HepG2 (cell line): ENCODE data around the gene ACTR6. TPM values are rescaled to one million over a fixed set of nuclear protein-coding genes. Genes with fewer than 3 reads are reported as not detected.

Experiments
- ARNT2 ChIP-seq: sonication (generic); formaldehyde crosslinking; IDR thresholded peaks from 2 replicates; pipeline ENCODE4 v1.8.0; 2022; ENCODE audit warnings: mild to moderate bottlenecking, low read depth, missing genetic modification reagents, moderate library complexity
- ATF7 ChIP-seq, 2 experiments: fragments of 450-650 bp in 1 of 2; sonication (generic) in 1 of 2; formaldehyde crosslinking in 1 of 2; IDR thresholded peaks; 2 replicates each; pipeline versions ENCODE4 v1.4.0 to v1.6.1; 2016 to 2020; ENCODE audit warnings: antibody characterized with exemption in 1 of 2, mild to moderate bottlenecking in 1 of 2, missing genetic modification reagents in 1 of 2
- HDAC1 ChIP-seq: sonication (generic); formaldehyde crosslinking; IDR thresholded peaks from 2 replicates; pipeline ENCODE4 v1.5.1; 2020; ENCODE audit warnings: mild to moderate bottlenecking, missing genetic modification reagents
- HNF4A ChIP-seq: sonication (generic); formaldehyde crosslinking; IDR thresholded peaks from 2 replicates; pipeline ENCODE4 v1.4.0; 2020; ENCODE audit warnings: missing genetic modification reagents
- JARID2 ChIP-seq: sonication (generic); formaldehyde crosslinking; IDR thresholded peaks from 2 replicates; pipeline ENCODE4 v1.8.1; 2023; ENCODE audit warnings: missing genetic modification reagents, inconsistent platforms; ENCODE audit not compliant: insufficient replicate concordance
- KDM1A ChIP-seq: IDR thresholded peaks from 2 replicates; pipeline ENCODE4 v1.6.1; 2016; ENCODE audit warnings: missing compliant biosample characterization
- PHF8 ChIP-seq: sonication (generic); formaldehyde crosslinking; IDR thresholded peaks from 2 replicates; pipeline ENCODE4 v1.5.0; 2020; ENCODE audit warnings: missing genetic modification reagents
- PREB ChIP-seq: sonication (generic); formaldehyde crosslinking; IDR thresholded peaks from 2 replicates; pipeline ENCODE4 v1.4.0; 2020; ENCODE audit warnings: missing genetic modification reagents
- RAD21 ChIP-seq: fragments of 450-650 bp; formaldehyde crosslinking; IDR thresholded peaks from 2 replicates; pipeline ENCODE4 v1.5.0; 2020; ENCODE audit warnings: mild to moderate bottlenecking
- RBFOX2 ChIP-seq: fragments of 200-400 bp; formaldehyde crosslinking; IDR thresholded peaks from 2 replicates; pipeline ENCODE4 v1.6.1; 2017; ENCODE audit warnings: low read depth, mild to moderate bottlenecking, low read length
- RFX5 ChIP-seq: IDR thresholded peaks from 2 replicates; pipeline ENCODE4 v1.6.1; 2011; ENCODE audit warnings: low read depth, low read length, improper control_type of control experiment
- SRSF1 ChIP-seq: fragments of 200-400 bp; formaldehyde crosslinking; optimal IDR thresholded peaks from 2 replicates; pipeline ENCODE3; 2017; ENCODE audit warnings: mild to moderate bottlenecking, low read depth, low read length, moderate library complexity
- THAP11 ChIP-seq: IDR thresholded peaks from 2 replicates; pipeline ENCODE4 v1.6.1; 2016; ENCODE audit warnings: missing biosample characterization, missing genetic modification reagents
- ZC3H13 ChIP-seq: sonication (generic); formaldehyde crosslinking; IDR thresholded peaks from 2 replicates; pipeline ENCODE4 v1.8.1; 2023; ENCODE audit warnings: mild to moderate bottlenecking, missing genetic modification reagents, moderate library complexity
- ZNF20 ChIP-seq: sonication (generic); formaldehyde crosslinking; IDR thresholded peaks from 2 replicates; pipeline ENCODE4 v1.4.0; 2020; ENCODE audit warnings: mild to moderate bottlenecking, moderate library complexity, missing genetic modification reagents
- ZNF331 ChIP-seq: sonication (generic); formaldehyde crosslinking; IDR thresholded peaks from 2 replicates; pipeline ENCODE4 v1.4.0; 2020; ENCODE audit warnings: missing genetic modification reagents
- ZNF430 ChIP-seq: sonication (generic); formaldehyde crosslinking; IDR thresholded peaks from 2 replicates; pipeline ENCODE4 v1.9.0; 2021; ENCODE audit warnings: mild to moderate bottlenecking, missing genetic modification reagents
- ZNF556 ChIP-seq: sonication (generic); formaldehyde crosslinking; IDR thresholded peaks from 2 replicates; pipeline ENCODE4 v1.4.0; 2020; ENCODE audit warnings: mild to moderate bottlenecking, missing genetic modification reagents, borderline replicate concordance
- ZNF589 ChIP-seq: sonication (generic); formaldehyde crosslinking; conservative IDR thresholded peaks from 2 replicates; pipeline ENCODE4 v1.8.0; 2022; ENCODE audit warnings: mild to moderate bottlenecking, moderate library complexity, missing genetic modification reagents
- polyA plus RNA-seq, 8 experiments: library from polyadenylated mRNA; depleted of rRNA in 3 of 8; stranded (reverse) in 7 of 8; unstranded in 1 of 8; fragments of >200 nt; fragmentation: Illumina TruSeq in 4 of 8; extraction: Trizol in 4 of 8; gene quantifications; 2 replicates each; pipeline versions ENCODE4 v1.2.1 to v1.2.3, GENCODE V29; 2011 to 2016; ENCODE audit warnings: low read depth in 4 of 8, missing spikeins in 1 of 8, mixed read lengths in 1 of 8; ENCODE audit not compliant: insufficient read depth in 1 of 8
- total RNA-seq, 5 experiments: library from RNA; depleted of rRNA; stranded (reverse); fragments of >200 nt; fragmentation: Illumina TruSeq; extraction: Trizol; gene quantifications; 2 replicates each; pipeline ENCODE4 v1.2.3, GENCODE V29; 2016; ENCODE audit warnings: low read depth in 1 of 5
- TF ChIP-seq, protein P1 (sequence below): sonication (generic); formaldehyde crosslinking; IDR thresholded peaks from 2 replicates; pipeline ENCODE4 v1.5.1; 2020; ENCODE audit warnings: missing genetic modification reagents, mild to moderate bottlenecking, borderline replicate concordance
- TF ChIP-seq, protein P2 (sequence below): sonication (generic); formaldehyde crosslinking; IDR thresholded peaks from 2 replicates; pipeline ENCODE4 v1.8.0; 2022; ENCODE audit warnings: mild to moderate bottlenecking, missing genetic modification reagents, moderate library complexity
- TF ChIP-seq, protein P3 (sequence below): fragments of 450-650 bp; IDR thresholded peaks from 2 replicates; pipeline ENCODE4 v1.6.1; 2017; ENCODE audit warnings: mild to moderate bottlenecking
- TF ChIP-seq, protein P4 (sequence below): IDR thresholded peaks from 2 replicates; pipeline ENCODE4 v1.6.1; 2016; ENCODE audit warnings: low read depth

ACTR6 gene
- total and polyA plus RNA-seq, 2 of the 13 experiments (the other 11 are each of a cell fraction or from before 2014, with no cell fraction given), result 12.9 to 22.4 TPM

DNA sequence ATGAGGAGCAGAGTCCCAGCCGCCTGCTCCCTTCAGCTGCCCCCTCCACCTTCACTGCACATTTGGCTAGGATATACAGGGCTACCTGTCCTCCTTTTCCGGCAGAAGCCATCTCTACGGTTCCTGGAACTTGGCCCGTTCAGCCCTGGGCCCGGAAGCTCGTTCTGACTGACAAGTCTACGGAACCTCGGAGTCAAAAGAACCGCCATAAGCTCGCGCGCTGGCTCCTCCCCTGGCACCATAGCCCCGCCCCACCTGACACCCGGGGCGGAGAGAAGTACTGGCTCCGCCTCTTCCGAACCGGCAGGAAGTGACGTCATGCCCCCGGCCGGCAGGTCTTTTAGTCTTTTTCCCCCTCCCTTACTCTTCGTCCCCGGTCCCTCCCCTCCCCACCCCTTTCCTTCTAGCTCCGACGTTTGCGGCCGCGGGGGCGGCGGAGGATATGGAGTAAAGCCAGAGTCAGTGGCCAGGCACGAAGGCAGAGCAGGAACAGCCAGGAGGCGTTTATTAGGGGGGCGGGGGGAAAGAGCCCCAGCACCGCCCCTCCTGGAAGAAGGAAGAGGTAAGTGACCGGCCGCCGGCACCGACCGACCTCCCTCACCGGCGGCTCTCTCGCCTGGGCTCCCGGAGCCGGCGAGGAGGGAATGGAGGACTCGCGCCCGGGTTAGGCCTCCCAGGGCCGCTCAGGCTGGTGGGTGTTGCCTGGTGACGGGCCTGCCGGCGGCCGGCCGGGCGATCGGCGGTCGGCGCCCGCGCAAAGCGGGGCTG lies 66.4 kb downstream of the ACTR6 start, which contains the start of the genes DEPDC4 and SCYL2 (continued):
- TF ChIP-seq ZNF430 (CRISPR knock-in tag), result peak; percentile 49; the same call in 1 of the 2 replicates
- TF ChIP-seq RAD21 (CRISPR knock-in tag), result 0 out of 2 replicates have a peak, but pooled peaks have one; percentile 41
- peak; percentile 69 for TF ChIP-seq HDAC1 (CRISPR knock-in tag)
- TF ChIP-seq, protein P1, sequence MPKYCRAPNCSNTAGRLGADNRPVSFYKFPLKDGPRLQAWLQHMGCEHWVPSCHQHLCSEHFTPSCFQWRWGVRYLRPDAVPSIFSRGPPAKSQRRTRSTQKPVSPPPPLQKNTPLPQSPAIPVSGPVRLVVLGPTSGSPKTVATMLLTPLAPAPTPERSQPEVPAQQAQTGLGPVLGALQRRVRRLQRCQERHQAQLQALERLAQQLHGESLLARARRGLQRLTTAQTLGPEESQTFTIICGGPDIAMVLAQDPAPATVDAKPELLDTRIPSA (CRISPR knock-in tag), result no peak
- 0 out of 2 replicates have a peak, but pooled peaks have one; percentile 10 for TF ChIP-seq HNF4A (CRISPR knock-in tag)
- peak; percentile 99 for TF ChIP-seq ATF7 (IDR thresholded peaks at IDR 0.05)
- peak; percentile 90 for TF ChIP-seq ATF7 (CRISPR knock-in tag; IDR thresholded peaks at IDR 0.05)
- TF ChIP-seq PHF8, result peak; percentile 72
- TF ChIP-seq, protein P2, sequence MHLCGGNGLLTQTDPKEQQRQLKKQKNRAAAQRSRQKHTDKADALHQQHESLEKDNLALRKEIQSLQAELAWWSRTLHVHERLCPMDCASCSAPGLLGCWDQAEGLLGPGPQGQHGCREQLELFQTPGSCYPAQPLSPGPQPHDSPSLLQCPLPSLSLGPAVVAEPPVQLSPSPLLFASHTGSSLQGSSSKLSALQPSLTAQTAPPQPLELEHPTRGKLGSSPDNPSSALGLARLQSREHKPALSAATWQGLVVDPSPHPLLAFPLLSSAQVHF (CRISPR knock-in tag), result 0 out of 2 replicates have a peak, but pooled peaks have one; percentile 38
- TF ChIP-seq, protein P3, sequence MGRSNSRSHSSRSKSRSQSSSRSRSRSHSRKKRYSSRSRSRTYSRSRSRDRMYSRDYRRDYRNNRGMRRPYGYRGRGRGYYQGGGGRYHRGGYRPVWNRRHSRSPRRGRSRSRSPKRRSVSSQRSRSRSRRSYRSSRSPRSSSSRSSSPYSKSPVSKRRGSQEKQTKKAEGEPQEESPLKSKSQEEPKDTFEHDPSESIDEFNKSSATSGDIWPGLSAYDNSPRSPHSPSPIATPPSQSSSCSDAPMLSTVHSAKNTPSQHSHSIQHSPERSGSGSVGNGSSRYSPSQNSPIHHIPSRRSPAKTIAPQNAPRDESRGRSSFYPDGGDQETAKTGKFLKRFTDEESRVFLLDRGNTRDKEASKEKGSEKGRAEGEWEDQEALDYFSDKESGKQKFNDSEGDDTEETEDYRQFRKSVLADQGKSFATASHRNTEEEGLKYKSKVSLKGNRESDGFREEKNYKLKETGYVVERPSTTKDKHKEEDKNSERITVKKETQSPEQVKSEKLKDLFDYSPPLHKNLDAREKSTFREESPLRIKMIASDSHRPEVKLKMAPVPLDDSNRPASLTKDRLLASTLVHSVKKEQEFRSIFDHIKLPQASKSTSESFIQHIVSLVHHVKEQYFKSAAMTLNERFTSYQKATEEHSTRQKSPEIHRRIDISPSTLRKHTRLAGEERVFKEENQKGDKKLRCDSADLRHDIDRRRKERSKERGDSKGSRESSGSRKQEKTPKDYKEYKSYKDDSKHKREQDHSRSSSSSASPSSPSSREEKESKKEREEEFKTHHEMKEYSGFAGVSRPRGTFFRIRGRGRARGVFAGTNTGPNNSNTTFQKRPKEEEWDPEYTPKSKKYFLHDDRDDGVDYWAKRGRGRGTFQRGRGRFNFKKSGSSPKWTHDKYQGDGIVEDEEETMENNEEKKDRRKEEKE, result no peak
- peak; percentile 71 for TF ChIP-seq SRSF1
- TF ChIP-seq KDM1A (CRISPR knock-in tag), result no peak
- TF ChIP-seq RFX5, result 0 out of 2 replicates have a peak, but pooled peaks have one; percentile 26
- TF ChIP-seq RBFOX2, result peak; percentile 76
- TF ChIP-seq ZNF20, result no peak
- TF ChIP-seq, protein P4, sequence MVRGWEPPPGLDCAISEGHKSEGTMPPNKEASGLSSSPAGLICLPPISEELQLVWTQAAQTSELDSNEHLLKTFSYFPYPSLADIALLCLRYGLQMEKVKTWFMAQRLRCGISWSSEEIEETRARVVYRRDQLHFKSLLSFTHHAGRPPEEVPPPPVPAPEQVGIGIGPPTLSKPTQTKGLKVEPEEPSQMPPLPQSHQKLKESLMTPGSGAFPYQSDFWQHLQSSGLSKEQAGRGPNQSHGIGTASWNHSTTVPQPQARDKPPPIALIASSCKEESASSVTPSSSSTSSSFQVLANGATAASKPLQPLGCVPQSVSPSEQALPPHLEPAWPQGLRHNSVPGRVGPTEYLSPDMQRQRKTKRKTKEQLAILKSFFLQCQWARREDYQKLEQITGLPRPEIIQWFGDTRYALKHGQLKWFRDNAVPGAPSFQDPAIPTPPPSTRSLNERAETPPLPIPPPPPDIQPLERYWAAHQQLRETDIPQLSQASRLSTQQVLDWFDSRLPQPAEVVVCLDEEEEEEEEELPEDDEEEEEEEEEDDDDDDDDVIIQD (CRISPR knock-in tag), result peak; percentile 15; the same call in 1 of the 2 replicates
- peak; percentile 79 for TF ChIP-seq ARNT2 (CRISPR knock-in tag)
- peak; percentile 73; the same call in 1 of the 2 replicates for TF ChIP-seq ZC3H13 (CRISPR knock-in tag)
- TF ChIP-seq JARID2 (CRISPR knock-in tag), result no peak
- TF ChIP-seq PREB (CRISPR knock-in tag), result no peak
- TF ChIP-seq THAP11, result peak; percentile 55; the same call in 1 of the 2 replicates
- peak; percentile 59 for TF ChIP-seq ZNF589 (CRISPR knock-in tag)
- TF ChIP-seq ZNF331 (CRISPR knock-in tag), result no peak
- TF ChIP-seq ZNF556 (CRISPR knock-in tag), result peak; percentile 66; the same call in 1 of the 2 replicates
